ENCODE measurements around the gene COL4A2. TPM values are rescaled to one million over a fixed set of nuclear protein-coding genes. Genes with fewer than 3 reads are reported as not detected.

The COL4A2 gene
- total RNA-seq, 1 experiment from 2014 or later = 38.4 TPM

- no peak for DNase-seq (ENCODE audit: low spot score)
Observed at GRCh38 chr13:110533771-110534670, 226.9 kb downstream of the COL4A2 start.

- no peak for DNase-seq (ENCODE audit: low spot score)
Observed at GRCh38 chr13:110535526-110535925, 228.4 kb downstream of the COL4A2 start.

GRCh38 chr13:110536006-110536693 is 229.1 kb downstream of the COL4A2 start:
- DNase-seq (ENCODE audit: low spot score) = no peak

GRCh38 chr13:110538632-110539031 is 231.5 kb downstream of the COL4A2 start:
- no peak for DNase-seq (ENCODE audit: low spot score)

- DNase-seq (ENCODE audit: low spot score) = no peak
Observed at GRCh38 chr13:110539894-110540293, 232.8 kb downstream of the COL4A2 start.

- DNase-seq (ENCODE audit: low spot score) = no peak
Observed at GRCh38 chr13:110540871-110541525, 233.9 kb downstream of the COL4A2 start.

- DNase-seq (ENCODE audit: low spot score) = no peak
Observed at GRCh38 chr13:110541526-110541920, 234.4 kb downstream of the COL4A2 start.

- DNase-seq (ENCODE audit: low spot score) = no peak
Observed at GRCh38 chr13:110542169-110542796, 235.2 kb downstream of the COL4A2 start.

- no peak for DNase-seq (ENCODE audit: low spot score)
Observed at GRCh38 chr13:110546378-110546777, 239.3 kb downstream of the COL4A2 start.

- DNase-seq (ENCODE audit: low spot score) = peak; percentile 97
Observed at GRCh38 chr13:110546926-110547325, 239.8 kb downstream of the COL4A2 start.

GRCh38 chr13:110548891-110549794 is 242.1 kb downstream of the COL4A2 start:
- no peak for DNase-seq (ENCODE audit: low spot score)

- DNase-seq (ENCODE audit: low spot score) = no peak
Observed at GRCh38 chr13:110549795-110550160, 242.7 kb downstream of the COL4A2 start.

GRCh38 chr13:110551284-110551683 is 244.2 kb downstream of the COL4A2 start:
- DNase-seq (ENCODE audit: low spot score) = no peak

GRCh38 chr13:110552767-110553166 is 245.7 kb downstream of the COL4A2 start:
- no peak for DNase-seq (ENCODE audit: low spot score)

- no peak for DNase-seq (ENCODE audit: low spot score)
Observed at GRCh38 chr13:110553417-110553816, 246.3 kb downstream of the COL4A2 start.

- no peak for DNase-seq (ENCODE audit: low spot score)
Observed at GRCh38 chr13:110554227-110554836, 247.2 kb downstream of the COL4A2 start.

GRCh38 chr13:110554946-110555345 is 247.9 kb downstream of the COL4A2 start:
- no peak for DNase-seq (ENCODE audit: low spot score)

GRCh38 chr13:110555601-110556223 is 248.6 kb downstream of the COL4A2 start:
- peak; percentile 90 for DNase-seq (ENCODE audit: low spot score)

GRCh38 chr13:110556224-110556606 is 249.1 kb downstream of the COL4A2 start:
- peak; percentile 82 for DNase-seq (ENCODE audit: low spot score)

- no peak for DNase-seq (ENCODE audit: low spot score)
Observed at GRCh38 chr13:110557082-110557481, 250.0 kb downstream of the COL4A2 start.
